Measurements from ENCODE around the gene DCLK1.

The DCLK1 gene

DNA sequence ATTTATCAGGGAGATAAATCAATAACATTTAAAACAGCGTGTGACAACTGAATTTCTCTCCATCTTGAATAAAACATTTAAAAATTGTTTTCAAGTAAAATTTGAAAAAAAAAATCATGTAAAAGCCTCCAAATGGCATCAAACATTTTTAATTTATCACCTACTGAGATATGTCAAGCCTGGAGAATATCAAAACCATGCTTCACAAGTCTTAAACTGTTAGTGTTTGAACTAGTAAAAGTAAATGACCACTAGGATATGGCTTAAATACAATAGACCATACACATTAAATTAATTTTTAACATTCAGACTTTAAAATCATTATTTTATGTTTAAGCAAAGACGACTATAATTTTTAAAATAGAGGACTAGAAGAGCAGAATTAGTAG, 281.9 kb downstream of the DCLK1 start:
- Mint-ChIP-seq H3K27ac (no peak overlapping the region), H3K36me3 (ENCODE audit: low read depth) (no peaks in the 10 kb centered on the region), H3K27me3 (no peaks in the 10 kb centered on the region), H3K4me3 (no peak overlapping the region), H3K9me3 (no peaks in the 10 kb centered on the region), H3K4me1 (no peaks in the 10 kb centered on the region)
- no peak for ATAC-seq
- no peak for DNase-seq

DNA sequence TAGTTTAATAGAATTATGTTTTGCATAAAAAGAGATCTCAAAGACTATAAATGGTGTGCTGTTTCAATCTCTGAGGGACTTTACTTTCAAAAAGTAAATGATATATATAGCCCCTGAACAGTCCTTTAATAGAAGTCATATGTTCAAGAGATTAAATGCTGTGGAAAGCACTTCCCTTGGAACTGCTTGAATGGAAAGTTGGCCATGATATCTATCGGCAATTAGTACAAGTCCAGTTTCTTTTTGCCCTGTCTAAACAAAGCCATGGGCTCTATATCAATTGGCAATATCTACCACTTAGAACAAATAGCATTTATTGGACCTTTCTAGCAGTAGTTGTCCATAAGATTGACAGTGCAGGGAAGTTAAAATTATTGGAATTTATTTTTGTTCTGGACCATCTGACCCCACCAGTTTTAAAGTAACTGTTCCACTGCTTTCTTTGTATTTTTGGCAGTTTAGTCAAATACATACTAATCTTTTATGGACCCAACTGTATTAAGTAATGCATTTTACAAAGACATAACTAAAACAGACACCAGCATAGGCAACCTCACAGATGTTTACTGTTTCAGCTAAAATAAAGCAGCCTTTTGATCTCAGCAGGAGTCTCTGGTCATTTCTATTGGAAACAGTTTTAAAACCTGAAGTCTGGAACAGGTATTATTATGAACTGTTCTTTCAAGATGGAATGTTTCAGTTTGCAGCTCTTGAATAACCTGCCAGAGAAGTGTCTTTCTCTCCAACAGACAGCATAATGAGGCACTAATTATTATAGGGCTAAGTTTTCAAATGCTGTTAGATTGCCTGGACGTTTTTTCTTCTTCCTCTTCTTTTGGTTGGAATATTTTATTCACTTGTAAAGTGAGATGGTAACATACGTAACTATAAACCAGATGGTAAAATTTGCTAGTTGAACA, 282.6 kb downstream of the DCLK1 start:
- Mint-ChIP-seq H3K27me3 (no peaks in the 10 kb centered on the region), H3K36me3 (ENCODE audit: low read depth) (no peaks in the 10 kb centered on the region), H3K27ac (no peak overlapping the region), H3K4me3 (no peak overlapping the region), H3K4me1 (no peaks in the 10 kb centered on the region), H3K9me3 (no peaks in the 10 kb centered on the region)
- ATAC-seq (no peak), DNase-seq (no peak)

DNA sequence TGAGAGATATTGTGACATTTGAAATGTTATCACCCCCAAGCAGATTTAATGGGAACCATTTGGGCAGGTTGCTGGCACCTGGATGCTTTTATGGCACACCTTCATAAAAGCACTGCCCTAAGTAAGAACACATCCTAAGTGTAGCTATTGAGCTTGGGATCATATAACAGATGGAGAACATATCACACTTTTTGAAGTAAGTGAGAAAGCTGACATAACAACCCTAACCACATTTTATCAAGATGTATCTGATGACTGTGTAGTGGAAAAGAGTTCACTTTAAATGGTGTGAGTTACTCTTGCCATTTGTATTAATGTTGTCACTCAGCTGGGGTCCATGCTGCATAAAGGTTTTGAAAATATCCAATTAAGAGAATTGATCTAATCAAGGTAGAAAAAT, 287.9 kb downstream of the DCLK1 start:
- no peaks in the 10 kb centered on the region for H3K36me3 Mint-ChIP-seq (ENCODE audit: low read depth)
- H3K4me1 Mint-ChIP-seq: no peaks in the 10 kb centered on the region
- ATAC-seq: no peak
- no peaks in the 10 kb centered on the region for H3K27me3 Mint-ChIP-seq
- no peak for DNase-seq
- no peak overlapping the region for H3K27ac Mint-ChIP-seq
- H3K9me3 Mint-ChIP-seq: no peaks in the 10 kb centered on the region
- H3K4me3 Mint-ChIP-seq: no peak overlapping the region

DNA sequence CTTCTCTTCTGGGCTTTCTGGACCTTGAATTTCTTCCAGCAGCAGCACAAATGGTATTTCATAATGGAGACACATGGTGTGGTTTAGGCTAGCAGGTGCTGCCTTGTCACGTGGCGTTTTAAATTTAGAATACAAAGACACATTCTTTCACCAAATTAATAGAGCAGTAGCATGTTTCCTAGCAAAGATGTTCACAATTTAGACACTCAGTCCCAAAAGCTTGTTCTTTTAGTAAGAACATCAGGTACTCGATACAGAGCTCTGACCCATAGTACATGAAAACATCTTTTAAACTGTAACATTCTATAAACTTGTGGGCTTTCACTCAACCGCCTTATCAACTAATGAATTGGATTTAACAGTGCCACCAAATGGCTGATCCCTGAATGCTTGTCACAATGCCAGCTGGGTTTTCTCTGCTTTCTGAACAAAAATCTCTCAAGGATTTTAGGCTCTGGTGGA, 290.1 kb downstream of the DCLK1 start:
- no peak for ATAC-seq
- no peak overlapping the region for H3K4me3 Mint-ChIP-seq
- H3K27me3 Mint-ChIP-seq: no peaks in the 10 kb centered on the region
- H3K36me3 Mint-ChIP-seq (ENCODE audit: low read depth): no peaks in the 10 kb centered on the region
- H3K4me1 Mint-ChIP-seq: no peaks in the 10 kb centered on the region
- H3K27ac Mint-ChIP-seq: no peak overlapping the region
- no peak for DNase-seq
- H3K9me3 Mint-ChIP-seq: no peaks in the 10 kb centered on the region

DNA sequence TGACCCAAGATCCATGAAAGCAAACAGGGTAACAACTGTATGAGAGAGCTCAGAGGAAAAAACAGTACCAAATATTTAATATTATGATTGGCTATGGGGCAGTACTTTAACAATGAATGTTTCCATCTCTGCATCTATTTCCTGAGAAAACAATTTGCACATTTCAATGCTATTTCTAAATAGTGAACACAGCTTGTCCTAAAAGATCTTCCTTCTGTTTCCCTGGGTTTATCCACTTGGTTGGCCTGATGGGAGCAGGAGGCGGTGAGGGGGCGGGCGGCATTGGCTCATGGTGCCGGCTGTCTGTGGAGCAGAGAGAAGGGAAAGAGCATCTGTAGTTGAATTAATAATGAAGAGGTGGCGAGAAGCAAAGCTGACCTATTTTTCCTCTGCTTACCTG, 291.4 kb downstream of the DCLK1 start:
- Mint-ChIP-seq H3K9me3 (no peaks in the 10 kb centered on the region), H3K27me3 (no peaks in the 10 kb centered on the region), H3K36me3 (ENCODE audit: low read depth) (no peaks in the 10 kb centered on the region), H3K4me1 (no peaks in the 10 kb centered on the region), H3K4me3 (no peak overlapping the region), H3K27ac (no peak overlapping the region)
- DNase-seq (no peak), ATAC-seq (no peak)

DNA sequence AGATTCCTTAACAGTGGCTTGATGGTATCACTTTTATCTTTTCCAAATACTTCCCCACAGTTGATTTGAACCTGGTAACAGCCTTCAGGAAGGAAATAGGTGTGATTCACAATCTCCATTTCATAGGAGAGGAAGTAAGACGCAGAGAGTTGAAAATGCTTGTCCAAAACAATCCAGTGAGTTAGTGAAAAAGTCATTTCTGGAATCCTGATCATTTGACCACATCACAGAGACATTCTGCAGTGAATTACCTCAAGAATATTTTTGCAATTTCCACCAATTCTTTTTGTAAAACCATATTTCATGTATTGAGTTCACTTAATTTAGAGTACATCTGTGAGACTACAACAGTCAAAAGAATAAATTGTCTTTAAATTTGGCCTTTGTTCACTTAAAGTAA, 292.8 kb downstream of the DCLK1 start:
- ATAC-seq (no peak), DNase-seq (no peak)
- no peaks in the 10 kb centered on the region for H3K4me1 Mint-ChIP-seq
- no peaks in the 10 kb centered on the region for H3K27me3 Mint-ChIP-seq
- H3K36me3 Mint-ChIP-seq (ENCODE audit: low read depth): no peaks in the 10 kb centered on the region
- no peaks in the 10 kb centered on the region for H3K9me3 Mint-ChIP-seq
- H3K27ac Mint-ChIP-seq: no peak overlapping the region
- no peak overlapping the region for H3K4me3 Mint-ChIP-seq

DNA sequence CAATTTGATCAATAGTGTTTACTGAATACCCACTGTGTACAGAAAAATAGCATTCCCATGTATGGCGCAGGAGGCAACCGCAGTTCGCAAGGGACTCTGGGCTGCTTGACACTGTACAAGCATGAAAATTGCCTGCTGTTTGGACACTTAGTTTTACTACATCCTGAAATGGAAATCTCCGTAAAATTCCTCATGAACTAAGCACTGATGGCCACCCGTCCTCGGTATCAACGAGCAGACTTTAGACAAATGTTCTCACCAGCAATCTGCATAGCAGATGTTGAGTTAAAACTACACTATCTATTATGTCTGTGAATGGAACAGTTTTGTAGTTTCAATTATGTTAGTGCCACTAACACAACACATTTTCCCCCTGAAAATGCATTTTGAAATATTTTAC, 294.7 kb downstream of the DCLK1 start:
- H3K27ac Mint-ChIP-seq: no peak overlapping the region
- H3K9me3 Mint-ChIP-seq: no peaks in the 10 kb centered on the region
- ATAC-seq (no peak), DNase-seq (no peak)
- H3K36me3 Mint-ChIP-seq (ENCODE audit: low read depth): no peaks in the 10 kb centered on the region
- H3K27me3 Mint-ChIP-seq: no peaks in the 10 kb centered on the region
- no peak overlapping the region for H3K4me3 Mint-ChIP-seq
- no peaks in the 10 kb centered on the region for H3K4me1 Mint-ChIP-seq

DNA sequence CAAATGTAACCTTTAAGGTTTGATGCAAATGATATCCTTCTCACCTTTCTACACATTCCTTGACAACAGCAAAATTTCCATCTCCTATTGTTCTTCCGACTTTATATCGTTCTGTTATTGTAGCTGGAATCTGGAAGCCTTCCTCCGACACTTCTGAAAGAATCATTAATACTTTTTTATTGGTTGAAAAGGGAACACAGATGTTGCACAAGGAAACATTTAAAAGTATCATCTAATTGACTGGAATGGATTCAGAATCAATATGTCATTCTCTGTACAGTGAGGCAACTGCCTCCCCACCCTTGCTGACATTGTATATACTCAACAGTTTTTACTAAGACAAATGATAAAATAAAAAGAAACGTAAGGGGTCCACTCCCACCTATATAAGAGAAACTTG, 295.2 kb downstream of the DCLK1 start:
- H3K4me3 Mint-ChIP-seq: no peak overlapping the region
- no peaks in the 10 kb centered on the region for H3K4me1 Mint-ChIP-seq
- no peaks in the 10 kb centered on the region for H3K36me3 Mint-ChIP-seq (ENCODE audit: low read depth)
- no peak overlapping the region for H3K27ac Mint-ChIP-seq
- DNase-seq: no peak
- no peaks in the 10 kb centered on the region for H3K9me3 Mint-ChIP-seq
- H3K27me3 Mint-ChIP-seq: no peaks in the 10 kb centered on the region
- no peak for ATAC-seq

DNA sequence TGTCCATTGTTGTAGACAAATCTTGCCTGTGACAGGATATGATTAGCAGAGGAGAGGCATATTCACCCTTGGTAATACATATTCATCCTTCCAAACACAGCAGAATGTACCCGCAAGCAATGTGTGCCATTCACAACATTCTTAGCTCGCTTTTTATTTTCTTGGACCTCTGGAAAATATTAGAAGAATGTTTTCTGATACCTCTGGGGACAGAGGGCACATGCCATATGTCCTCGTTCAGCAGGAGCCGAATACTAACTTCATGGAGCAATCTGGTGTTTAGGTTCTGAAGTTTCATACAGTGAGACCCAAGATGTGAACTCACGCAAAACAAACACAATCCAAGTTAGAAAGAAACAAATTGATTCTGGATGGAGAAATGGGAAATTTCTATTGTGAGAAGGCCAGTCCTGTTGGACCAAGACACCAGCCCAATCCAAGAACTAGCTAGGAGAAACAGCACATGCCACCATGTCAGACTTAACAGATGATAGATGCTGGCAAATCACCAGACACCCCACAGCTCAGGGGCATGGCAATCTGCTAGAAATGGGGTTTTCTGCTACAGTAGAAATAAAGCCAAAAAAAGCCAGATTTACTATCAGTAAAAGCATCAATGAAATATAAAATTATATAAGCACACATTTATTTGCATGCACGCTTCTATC, 297.4 kb downstream of the DCLK1 start:
- no peaks in the 10 kb centered on the region for H3K36me3 Mint-ChIP-seq (ENCODE audit: low read depth)
- H3K27me3 Mint-ChIP-seq: peaks cover 1% of the 10 kb centered on the region
- no peak overlapping the region for H3K4me3 Mint-ChIP-seq
- no peaks in the 10 kb centered on the region for H3K9me3 Mint-ChIP-seq
- DNase-seq: no peak
- H3K27ac Mint-ChIP-seq: no peak overlapping the region
- ATAC-seq: no peak
- no peaks in the 10 kb centered on the region for H3K4me1 Mint-ChIP-seq

DNA sequence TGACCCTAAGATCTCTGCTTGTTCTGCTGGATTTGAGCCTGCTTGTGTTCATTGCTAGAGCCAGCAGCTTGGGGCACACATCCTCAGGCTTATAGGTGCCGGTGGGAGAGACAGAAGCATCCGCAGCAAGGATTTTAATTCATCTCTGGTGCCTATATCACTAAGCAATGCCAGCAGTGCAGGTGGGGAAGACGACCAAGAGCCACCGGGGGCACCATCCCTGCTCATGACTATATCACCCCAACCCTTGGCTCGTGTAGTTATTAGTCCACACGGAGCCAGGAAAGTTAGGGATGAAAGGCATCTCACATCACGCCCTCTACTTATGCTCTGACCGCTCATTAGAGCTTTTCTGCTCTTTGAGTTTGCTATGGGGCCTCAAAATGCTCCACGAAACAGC, 298.2 kb downstream of the DCLK1 start:
- no peaks in the 10 kb centered on the region for H3K9me3 Mint-ChIP-seq
- DNase-seq (no peak), ATAC-seq (no peak)
- no peaks in the 10 kb centered on the region for H3K36me3 Mint-ChIP-seq (ENCODE audit: low read depth)
- H3K4me1 Mint-ChIP-seq: no peaks in the 10 kb centered on the region
- peaks cover 1% of the 10 kb centered on the region for H3K27me3 Mint-ChIP-seq
- H3K27ac Mint-ChIP-seq: no peak overlapping the region
- no peak overlapping the region for H3K4me3 Mint-ChIP-seq

DNA sequence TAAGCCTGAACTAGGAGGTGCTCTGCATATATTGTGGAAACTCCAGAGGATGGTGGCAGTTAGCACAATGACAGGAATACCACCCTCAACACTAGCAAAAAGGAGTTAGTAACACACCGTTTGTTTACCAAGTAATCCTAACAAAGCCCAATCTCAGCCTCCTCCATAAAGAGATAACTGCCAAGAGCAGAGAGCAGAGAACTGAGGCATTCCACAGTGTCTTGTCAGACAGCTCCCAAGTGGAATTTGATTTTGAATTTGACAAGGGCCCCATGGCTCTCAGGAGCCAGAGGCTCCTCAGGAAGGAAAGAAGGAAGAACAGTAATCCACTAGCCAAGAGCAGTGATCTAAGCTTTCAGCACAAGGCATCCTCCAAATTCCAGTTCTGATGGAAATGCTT, 298.6 kb downstream of the DCLK1 start:
- no peaks in the 10 kb centered on the region for H3K4me1 Mint-ChIP-seq
- H3K36me3 Mint-ChIP-seq (ENCODE audit: low read depth): no peaks in the 10 kb centered on the region
- H3K9me3 Mint-ChIP-seq: no peaks in the 10 kb centered on the region
- no peak for ATAC-seq
- DNase-seq: no peak
- peaks cover 1% of the 10 kb centered on the region for H3K27me3 Mint-ChIP-seq
- H3K27ac Mint-ChIP-seq: no peak overlapping the region
- H3K4me3 Mint-ChIP-seq: no peak overlapping the region

DNA sequence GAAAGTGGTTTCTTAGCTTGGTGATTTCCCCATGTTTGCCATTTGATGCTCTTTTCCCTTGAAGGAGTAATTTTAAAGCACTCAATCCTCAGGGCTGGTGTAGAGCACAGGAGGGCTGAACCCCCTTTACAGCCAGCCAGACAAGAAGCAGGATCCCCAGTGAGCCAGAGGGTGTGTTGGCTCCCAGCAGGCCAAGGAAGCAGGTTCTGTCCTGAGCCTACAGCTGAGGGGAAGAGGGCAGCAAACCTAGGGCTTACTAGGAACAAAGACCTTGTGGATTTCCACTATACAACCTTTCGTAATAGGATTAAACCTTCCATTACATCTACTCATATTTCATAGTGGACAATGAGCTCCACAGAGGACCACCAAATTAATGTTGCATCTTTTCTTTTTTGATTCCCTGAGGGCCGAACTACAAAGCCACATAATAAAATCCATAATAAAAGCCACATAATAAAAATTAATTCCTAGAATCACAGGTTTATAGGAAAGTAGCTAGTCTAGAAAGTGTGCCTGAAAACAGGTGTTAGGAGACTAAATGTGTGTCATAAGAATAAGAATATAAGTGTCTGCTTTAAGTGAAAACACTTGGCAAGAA, 300.2 kb downstream of the DCLK1 start:
- H3K4me1 Mint-ChIP-seq: no peaks in the 10 kb centered on the region
- no peak overlapping the region for H3K4me3 Mint-ChIP-seq
- ATAC-seq (no peak), DNase-seq (no peak)
- no peak overlapping the region for H3K27ac Mint-ChIP-seq
- peaks cover 4% of the 10 kb centered on the region for H3K9me3 Mint-ChIP-seq
- peaks cover 1% of the 10 kb centered on the region for H3K27me3 Mint-ChIP-seq
- no peaks in the 10 kb centered on the region for H3K36me3 Mint-ChIP-seq (ENCODE audit: low read depth)

DNA sequence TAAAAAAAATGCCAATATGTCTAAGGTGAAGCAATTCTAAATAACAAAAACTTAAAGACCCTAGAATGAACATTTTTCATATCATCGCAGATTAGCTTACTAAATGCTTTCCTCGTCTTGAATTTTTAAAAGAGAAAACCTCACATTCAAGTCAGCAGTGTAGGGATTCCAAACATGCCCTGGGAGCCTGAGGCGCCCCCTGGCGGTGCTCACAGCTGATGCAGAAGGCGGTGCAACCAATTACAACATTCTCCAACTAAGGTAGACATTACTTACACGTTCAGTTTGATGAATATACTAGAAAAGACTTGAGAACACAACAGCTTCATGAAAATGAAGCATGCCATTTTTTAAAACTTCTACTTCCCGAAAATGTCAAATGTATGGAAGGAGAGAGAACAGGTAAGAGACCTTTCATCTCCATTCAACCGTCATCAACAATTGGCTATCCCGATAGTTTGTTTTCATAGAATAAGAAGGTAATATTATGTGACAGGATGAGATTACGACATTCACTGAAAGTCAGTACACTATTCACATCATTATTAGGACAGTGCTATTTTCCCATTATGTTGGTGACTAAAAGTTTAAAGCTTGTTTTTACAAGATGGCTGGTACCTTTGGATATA, 304.4 kb downstream of the DCLK1 start:
- H3K27me3 Mint-ChIP-seq: peaks cover 1% of the 10 kb centered on the region
- no peaks in the 10 kb centered on the region for H3K36me3 Mint-ChIP-seq (ENCODE audit: low read depth)
- no peak overlapping the region for H3K27ac Mint-ChIP-seq
- no peak overlapping the region for H3K4me3 Mint-ChIP-seq
- H3K4me1 Mint-ChIP-seq: no peaks in the 10 kb centered on the region
- peaks cover 4% of the 10 kb centered on the region for H3K9me3 Mint-ChIP-seq
- DNase-seq (peak; percentile 4), ATAC-seq (no peak)

DNA sequence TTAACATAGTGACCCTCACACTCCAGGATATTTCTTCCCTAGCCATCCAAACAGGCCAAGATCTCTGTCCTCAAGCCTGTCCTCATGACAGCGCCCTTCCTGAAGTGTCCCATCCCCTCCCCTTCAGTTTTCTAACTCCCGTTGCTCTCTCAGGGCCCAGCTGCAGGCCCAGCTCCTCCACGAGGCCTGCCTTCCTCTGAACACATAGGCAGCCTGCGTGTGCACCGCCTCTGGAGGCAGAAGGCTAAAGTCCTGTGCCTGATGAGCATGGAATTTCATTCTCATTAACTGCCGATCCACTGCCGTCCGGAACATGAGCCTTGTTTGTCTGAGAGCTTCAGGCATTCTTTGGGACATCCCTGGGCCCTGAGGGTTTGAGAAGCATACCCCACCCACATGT, 306.4 kb downstream of the DCLK1 start:
- Mint-ChIP-seq H3K36me3 (ENCODE audit: low read depth) (no peaks in the 10 kb centered on the region), H3K9me3 (peaks cover 4% of the 10 kb centered on the region), H3K4me3 (no peak overlapping the region), H3K4me1 (no peaks in the 10 kb centered on the region), H3K27me3 (peaks cover 1% of the 10 kb centered on the region), H3K27ac (no peak overlapping the region)
- DNase-seq: no peak
- no peak for ATAC-seq

DNA sequence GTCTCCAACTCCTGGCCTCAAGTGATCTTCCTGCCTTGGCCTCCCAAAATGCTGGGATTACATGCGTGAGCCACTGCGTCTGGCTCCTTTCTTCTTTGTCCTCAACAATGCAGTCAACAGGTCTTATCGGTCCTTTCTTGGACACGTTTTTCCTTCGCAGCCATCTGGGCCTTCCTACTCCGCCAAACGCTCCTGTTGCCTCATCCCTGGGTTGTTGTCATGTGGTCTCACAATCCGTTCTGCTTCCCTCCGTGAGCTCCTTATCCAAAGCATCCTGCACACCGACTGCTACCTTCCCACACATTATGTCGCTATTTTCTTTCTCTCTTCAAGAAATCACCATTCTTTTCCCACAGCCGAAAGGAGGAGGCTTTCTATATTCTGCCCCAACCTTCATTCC, 306.8 kb downstream of the DCLK1 start:
- Mint-ChIP-seq H3K27me3 (no peaks in the 10 kb centered on the region), H3K27ac (no peak overlapping the region), H3K9me3 (peaks cover 4% of the 10 kb centered on the region), H3K4me3 (no peak overlapping the region), H3K4me1 (no peaks in the 10 kb centered on the region), H3K36me3 (ENCODE audit: low read depth) (no peaks in the 10 kb centered on the region)
- ATAC-seq (no peak), DNase-seq (no peak)
